ENCODE results near the gene MDFI. TPM values are rescaled to one million over a fixed set of nuclear protein-coding genes. Genes with fewer than 3 reads are reported as not detected.

The MDFI gene
- polyA plus RNA-seq, 1 of the 3 experiments (the other 2 are of a cell fraction), result 7.0 TPM

DNA sequence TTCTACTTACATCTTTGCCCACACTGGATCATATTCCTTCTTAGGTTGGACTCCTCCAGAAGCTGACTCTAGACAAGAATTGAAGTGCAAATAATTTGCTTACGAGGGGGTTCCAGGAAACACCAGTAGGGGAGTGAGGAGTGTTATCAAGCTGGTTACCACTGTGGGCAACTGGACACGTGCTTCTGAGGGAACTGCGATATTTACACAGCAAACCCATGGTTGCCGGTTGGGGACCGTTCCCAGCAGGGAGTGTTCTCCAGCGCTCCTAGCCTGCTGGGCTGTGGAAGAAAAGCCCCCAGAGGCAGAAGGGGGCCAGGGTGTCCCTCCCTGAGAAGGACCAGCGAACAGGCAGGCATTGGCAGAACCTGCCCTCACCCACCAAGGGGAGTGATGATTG lies 21.7 kb downstream of the MDFI start:
- 66% methylated on average over 3 of the region's 7 CpGs for WGBS (ENCODE audit: low lambda C conversion rate)
- H3K79me2 ChIP-seq (ENCODE audit: insufficient read depth), result no peaks in the 10 kb centered on the region
- H3K4me1 ChIP-seq (ENCODE audit: control insufficient read depth in 1 of 2, insufficient read depth in 2 of 2, low read depth in 1 of 2, low read length in 1 of 2), result no peaks in the 10 kb centered on the region; a peak in 1 of 4 replicates
- peaks cover 16% of the 10 kb centered on the region; the same call in 1 of the 2 replicates for H3K27me3 ChIP-seq (ENCODE audit: insufficient read depth)
- no peak overlapping the region for H2AFZ ChIP-seq (ENCODE audit: low read depth)
- H3K36me3 ChIP-seq (replicated peaks in 1 of 2; ENCODE audit: control insufficient read depth in 1 of 2, insufficient read depth in 2 of 2, low read length in 1 of 2), result no peaks in the 10 kb centered on the region
- DNase-seq, result no peak
- no peaks in the 10 kb centered on the region for H3K9me2 ChIP-seq
- no peak overlapping the region for H3K9ac ChIP-seq
- no peaks in the 10 kb centered on the region for H3K9me3 ChIP-seq
- POLR2A ChIA-PET, result no interaction called here
- H4K20me1 ChIP-seq (ENCODE audit: insufficient read depth), result no peaks in the 10 kb centered on the region
- CTCF ChIA-PET, result interaction anchor here (0.6 to 3.4 kb wide), 4 partner anchors 57 to 1842 kb away, joined by 3 to 12 read pairs (median 6); no protein-coding TSS in a partner anchor
- no peak for TF ChIP-seq RXRA (IDR thresholded peaks at IDR 0.05; ENCODE audit: borderline replicate concordance, low read depth)
- no peak for TF ChIP-seq TEAD4 (IDR thresholded peaks at IDR 0.05; ENCODE audit: borderline replicate concordance, insufficient read depth)
- TF ChIP-seq, protein P1, sequence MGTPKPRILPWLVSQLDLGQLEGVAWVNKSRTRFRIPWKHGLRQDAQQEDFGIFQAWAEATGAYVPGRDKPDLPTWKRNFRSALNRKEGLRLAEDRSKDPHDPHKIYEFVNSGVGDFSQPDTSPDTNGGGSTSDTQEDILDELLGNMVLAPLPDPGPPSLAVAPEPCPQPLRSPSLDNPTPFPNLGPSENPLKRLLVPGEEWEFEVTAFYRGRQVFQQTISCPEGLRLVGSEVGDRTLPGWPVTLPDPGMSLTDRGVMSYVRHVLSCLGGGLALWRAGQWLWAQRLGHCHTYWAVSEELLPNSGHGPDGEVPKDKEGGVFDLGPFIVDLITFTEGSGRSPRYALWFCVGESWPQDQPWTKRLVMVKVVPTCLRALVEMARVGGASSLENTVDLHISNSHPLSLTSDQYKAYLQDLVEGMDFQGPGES (IDR thresholded peaks at IDR 0.05; ENCODE audit: low read depth, low read length), result no peak
- TF ChIP-seq GATA2 (CRISPR knock-in tag; IDR thresholded peaks at IDR 0.05), result no peak
- TF ChIP-seq TAF1 (IDR thresholded peaks at IDR 0.05; ENCODE audit: borderline replicate concordance, low read depth, low read length), result no peak
- TF ChIP-seq EZH2phosphoT487 (IDR thresholded peaks at IDR 0.05; ENCODE audit: borderline replicate concordance, low read depth), result no peak
- TF ChIP-seq, protein P2, sequence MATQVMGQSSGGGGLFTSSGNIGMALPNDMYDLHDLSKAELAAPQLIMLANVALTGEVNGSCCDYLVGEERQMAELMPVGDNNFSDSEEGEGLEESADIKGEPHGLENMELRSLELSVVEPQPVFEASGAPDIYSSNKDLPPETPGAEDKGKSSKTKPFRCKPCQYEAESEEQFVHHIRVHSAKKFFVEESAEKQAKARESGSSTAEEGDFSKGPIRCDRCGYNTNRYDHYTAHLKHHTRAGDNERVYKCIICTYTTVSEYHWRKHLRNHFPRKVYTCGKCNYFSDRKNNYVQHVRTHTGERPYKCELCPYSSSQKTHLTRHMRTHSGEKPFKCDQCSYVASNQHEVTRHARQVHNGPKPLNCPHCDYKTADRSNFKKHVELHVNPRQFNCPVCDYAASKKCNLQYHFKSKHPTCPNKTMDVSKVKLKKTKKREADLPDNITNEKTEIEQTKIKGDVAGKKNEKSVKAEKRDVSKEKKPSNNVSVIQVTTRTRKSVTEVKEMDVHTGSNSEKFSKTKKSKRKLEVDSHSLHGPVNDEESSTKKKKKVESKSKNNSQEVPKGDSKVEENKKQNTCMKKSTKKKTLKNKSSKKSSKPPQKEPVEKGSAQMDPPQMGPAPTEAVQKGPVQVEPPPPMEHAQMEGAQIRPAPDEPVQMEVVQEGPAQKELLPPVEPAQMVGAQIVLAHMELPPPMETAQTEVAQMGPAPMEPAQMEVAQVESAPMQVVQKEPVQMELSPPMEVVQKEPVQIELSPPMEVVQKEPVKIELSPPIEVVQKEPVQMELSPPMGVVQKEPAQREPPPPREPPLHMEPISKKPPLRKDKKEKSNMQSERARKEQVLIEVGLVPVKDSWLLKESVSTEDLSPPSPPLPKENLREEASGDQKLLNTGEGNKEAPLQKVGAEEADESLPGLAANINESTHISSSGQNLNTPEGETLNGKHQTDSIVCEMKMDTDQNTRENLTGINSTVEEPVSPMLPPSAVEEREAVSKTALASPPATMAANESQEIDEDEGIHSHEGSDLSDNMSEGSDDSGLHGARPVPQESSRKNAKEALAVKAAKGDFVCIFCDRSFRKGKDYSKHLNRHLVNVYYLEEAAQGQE (IDR thresholded peaks at IDR 0.05; ENCODE audit: low read depth, low read length), result no peak
- no peak overlapping the region for H3K27ac ChIP-seq (ENCODE audit: low read depth in 2 of 2, low read length in 1 of 2)
- H3F3A ChIP-seq (replicated peaks; ENCODE audit: insufficient read depth), result no peaks in the 10 kb centered on the region
- no peak overlapping the region for H3K4me3 ChIP-seq (ENCODE audit: low read depth in 2 of 2, low read length in 1 of 2)
- H3K4me2 ChIP-seq, result no peak overlapping the region

DNA sequence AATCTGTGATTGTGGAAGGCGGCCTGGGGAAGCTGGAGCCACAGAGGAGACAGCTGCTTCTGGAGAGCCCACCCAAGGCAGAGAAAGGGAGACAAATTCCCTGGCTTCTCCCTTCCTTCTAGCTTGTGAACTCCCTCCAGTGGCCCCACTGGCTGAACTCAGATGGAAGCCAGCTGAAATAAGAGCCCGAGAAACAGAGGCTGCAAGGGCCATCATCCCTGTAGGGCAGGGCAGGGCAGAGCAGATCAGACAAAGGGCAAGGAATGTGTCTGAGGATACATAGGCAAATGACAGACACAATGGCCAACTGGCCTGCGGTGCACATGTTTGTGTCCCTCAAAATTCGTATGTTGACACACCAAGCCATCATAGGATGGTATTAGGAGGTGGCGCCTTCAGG lies 25.3 kb downstream of the MDFI start:
- DNase-seq, result no peak
- H4K20me1 ChIP-seq (ENCODE audit: insufficient read depth), result no peaks in the 10 kb centered on the region
- no peaks in the 10 kb centered on the region for H3K9me3 ChIP-seq
- H3K4me3 ChIP-seq (ENCODE audit: low read depth in 2 of 2, low read length in 1 of 2), result no peak overlapping the region
- 49% methylated on average over 5 of the region's 5 CpGs for WGBS (ENCODE audit: low lambda C conversion rate)
- H2AFZ ChIP-seq (ENCODE audit: low read depth), result no peak overlapping the region
- H3K9ac ChIP-seq, result no peak overlapping the region
- H3K36me3 ChIP-seq (replicated peaks in 1 of 2; ENCODE audit: control insufficient read depth in 1 of 2, insufficient read depth in 2 of 2, low read length in 1 of 2), result no peaks in the 10 kb centered on the region
- ChIA-PET POLR2A (no interaction called here), CTCF (interaction anchor here (0.8 to 2.3 kb wide), 2 partner anchors 30 to 61 kb away, joined by 3 to 7 read pairs; no protein-coding TSS in a partner anchor)
- peaks cover 16% of the 10 kb centered on the region; the same call in 1 of the 2 replicates for H3K27me3 ChIP-seq (ENCODE audit: insufficient read depth)
- no peaks in the 10 kb centered on the region for H3K4me1 ChIP-seq (ENCODE audit: control insufficient read depth in 1 of 2, insufficient read depth in 2 of 2, low read depth in 1 of 2, low read length in 1 of 2)
- no peaks in the 10 kb centered on the region for H3K79me2 ChIP-seq (ENCODE audit: insufficient read depth)
- H3K4me2 ChIP-seq, result no peak overlapping the region
- H3F3A ChIP-seq (replicated peaks; ENCODE audit: insufficient read depth), result no peaks in the 10 kb centered on the region
- TF ChIP-seq FOXJ3 (CRISPR knock-in tag; IDR thresholded peaks at IDR 0.05), result no peak
- no peak for TF ChIP-seq EP300 (IDR thresholded peaks at IDR 0.05; ENCODE audit: borderline replicate concordance in 1 of 2, low read depth in 1 of 2, low read length in 1 of 2)
- no peak for TF ChIP-seq NFIC (IDR thresholded peaks at IDR 0.05; ENCODE audit: borderline replicate concordance)
- no peak for TF ChIP-seq RAD21 (IDR thresholded peaks at IDR 0.05; ENCODE audit: low read length)
- no peak for TF ChIP-seq EZH2phosphoT487 (IDR thresholded peaks at IDR 0.05; ENCODE audit: borderline replicate concordance, low read depth)
- TF ChIP-seq RXRA (IDR thresholded peaks at IDR 0.05; ENCODE audit: borderline replicate concordance, low read depth), result no peak
- TF ChIP-seq MEF2A (IDR thresholded peaks at IDR 0.05; ENCODE audit: borderline replicate concordance, low read depth), result no peak
- TF ChIP-seq POLR2AphosphoS5 (IDR thresholded peaks at IDR 0.05; ENCODE audit: low read depth, low read length), result no peak
- TF ChIP-seq, protein P1 (IDR thresholded peaks at IDR 0.05; ENCODE audit: low read depth, low read length), result no peak
- no peak for TF ChIP-seq RCOR1 (IDR thresholded peaks at IDR 0.05; ENCODE audit: low read length)
- no peak for TF ChIP-seq TCF12 (IDR thresholded peaks at IDR 0.05)
- no peak for TF ChIP-seq ELF1 (IDR thresholded peaks at IDR 0.05)
- no peaks in the 10 kb centered on the region for H3K9me2 ChIP-seq
- H3K27ac ChIP-seq (ENCODE audit: low read depth in 2 of 2, low read length in 1 of 2), result no peak overlapping the region

Data from SK-N-SH (cell line).